HT1080 (cell line): ENCODE data around the gene VTI1B. TPM values are rescaled to one million over a fixed set of nuclear protein-coding genes. Genes with fewer than 3 reads are reported as not detected.

Experiments
- DNase-seq: peaks from one replicate; pipeline ENCODE4 v3.0.0-alpha.2; 2015; ENCODE audit warnings: low read depth
- total RNA-seq: library from RNA; depleted of rRNA; stranded (reverse); fragments of >200 nt; shearing (Covaris generic); gene quantifications from 2 replicates; pipeline ENCODE4 v1.2.3, GENCODE V29; 2014

The VTI1B gene
- total RNA-seq, 1 experiment from 2014 or later = 96.1 TPM

DNA sequence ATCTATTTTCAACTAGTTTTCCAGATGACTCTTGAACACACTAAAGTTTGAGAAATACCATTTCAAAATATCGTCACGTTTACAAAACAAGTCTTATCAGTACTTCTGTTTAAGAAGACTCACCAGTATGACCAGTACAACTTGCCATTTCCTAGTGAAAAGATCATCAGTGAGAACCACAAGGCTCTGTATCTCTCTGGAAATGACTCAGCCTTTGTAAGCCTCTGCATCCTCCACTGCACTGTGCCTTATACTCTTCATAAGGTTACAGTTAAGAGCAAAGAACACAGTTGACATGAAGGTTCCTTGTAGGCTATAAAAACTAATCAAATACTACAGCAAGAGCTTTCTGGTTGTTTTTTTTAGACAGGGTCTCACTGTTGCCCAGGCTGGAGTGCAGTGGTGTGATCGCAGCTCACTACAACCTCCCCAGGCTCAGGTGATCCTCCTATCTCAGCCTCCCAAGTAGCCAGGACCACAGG is 5.7 kb upstream of the VTI1B start:
- peak; percentile 93 for DNase-seq

DNA sequence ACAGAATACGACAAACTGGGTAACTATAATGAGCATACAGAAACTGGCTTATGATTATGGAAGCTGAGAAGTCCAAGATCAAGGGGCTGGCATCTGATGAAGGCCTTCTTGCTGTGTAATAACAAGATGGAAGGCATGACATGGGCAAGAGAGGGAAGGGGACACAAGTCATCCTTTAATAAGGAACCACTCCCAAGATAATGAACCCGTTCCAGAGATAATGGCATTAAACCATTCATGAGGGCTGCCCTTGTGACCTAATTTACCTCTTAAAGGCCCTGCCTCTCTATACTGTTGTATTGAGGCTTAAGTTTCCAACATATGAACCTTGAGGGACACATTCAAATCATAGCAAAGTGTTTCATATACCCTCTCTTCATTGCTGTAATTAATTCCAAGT is 4.6 kb upstream of the VTI1B start:
- DNase-seq = no peak

DNA sequence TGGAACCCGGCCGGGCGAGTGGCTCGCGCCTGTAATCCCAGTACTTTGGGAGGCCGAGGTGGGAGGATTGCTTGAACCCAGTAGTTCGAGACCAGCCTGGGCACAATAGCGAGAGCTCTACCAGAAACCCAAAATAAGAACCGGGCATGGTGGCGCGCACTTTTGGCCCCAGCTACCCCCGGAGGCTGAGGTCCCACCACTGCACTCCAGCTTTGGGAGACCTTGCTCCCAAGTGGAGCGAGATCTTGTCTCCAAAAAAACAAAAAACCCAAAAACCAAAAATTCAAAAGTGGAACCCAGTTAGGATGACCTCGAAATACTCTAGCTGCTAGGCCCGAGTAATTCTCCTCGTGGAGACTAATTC is 769 bp upstream of the VTI1B start:
- DNase-seq = no peak

DNA sequence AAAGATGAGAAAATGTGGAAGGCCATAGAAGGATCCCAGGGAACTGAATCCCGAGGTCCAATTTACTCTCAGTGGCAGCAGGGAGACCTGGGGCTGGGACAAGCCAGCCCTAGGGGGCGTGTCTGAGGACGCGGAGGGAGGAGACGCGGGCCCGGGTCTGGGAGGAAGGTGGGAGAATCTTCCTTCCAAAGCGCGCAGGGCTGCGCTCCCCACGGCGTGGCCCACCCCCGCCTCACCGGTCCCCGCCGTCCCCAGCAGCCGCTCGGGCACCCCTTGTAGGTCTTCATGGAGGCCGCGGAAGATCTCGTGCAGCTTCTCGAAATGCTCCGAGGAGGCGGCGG is 323 bp downstream of the VTI1B start:
- DNase-seq = peak; percentile 62

DNA sequence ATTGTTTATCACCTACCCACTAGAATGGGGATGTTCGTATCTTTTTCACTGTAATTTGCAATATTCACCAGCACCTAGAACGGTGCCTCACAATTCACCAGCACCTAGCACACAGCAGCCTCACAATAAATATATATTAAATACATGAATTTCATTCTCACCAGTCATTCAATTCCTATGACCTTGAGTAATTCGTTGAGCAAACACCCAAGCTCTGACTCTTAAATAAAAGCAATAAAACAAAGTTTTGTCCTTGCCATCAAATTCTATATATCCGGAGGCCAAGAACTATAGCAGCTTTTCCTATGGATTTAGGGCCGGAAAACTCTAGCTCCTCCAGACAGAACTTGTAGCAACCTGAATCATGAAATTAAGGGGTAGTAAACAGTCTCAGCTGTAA is 981 bp downstream of the VTI1B start:
- DNase-seq = no peak

DNA sequence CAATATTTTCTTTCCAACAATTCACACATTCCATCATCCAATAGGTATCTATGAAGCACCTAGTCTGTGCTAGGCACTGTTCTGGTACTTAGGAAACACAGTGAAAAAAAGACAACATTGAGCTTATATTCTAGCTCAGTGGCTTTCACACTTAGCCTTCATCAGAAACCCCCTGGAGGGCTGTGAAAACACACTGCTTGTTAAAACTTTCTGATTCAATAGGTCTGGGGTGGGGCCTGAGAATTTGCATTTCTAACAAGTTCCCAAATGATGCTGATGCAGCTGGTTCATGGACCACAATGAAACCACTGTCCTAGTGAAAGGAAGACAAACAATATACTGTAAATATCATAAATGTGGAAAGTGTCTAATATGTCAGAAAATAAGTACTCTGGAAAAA is 5.9 kb downstream of the VTI1B start:
- no peak for DNase-seq

DNA sequence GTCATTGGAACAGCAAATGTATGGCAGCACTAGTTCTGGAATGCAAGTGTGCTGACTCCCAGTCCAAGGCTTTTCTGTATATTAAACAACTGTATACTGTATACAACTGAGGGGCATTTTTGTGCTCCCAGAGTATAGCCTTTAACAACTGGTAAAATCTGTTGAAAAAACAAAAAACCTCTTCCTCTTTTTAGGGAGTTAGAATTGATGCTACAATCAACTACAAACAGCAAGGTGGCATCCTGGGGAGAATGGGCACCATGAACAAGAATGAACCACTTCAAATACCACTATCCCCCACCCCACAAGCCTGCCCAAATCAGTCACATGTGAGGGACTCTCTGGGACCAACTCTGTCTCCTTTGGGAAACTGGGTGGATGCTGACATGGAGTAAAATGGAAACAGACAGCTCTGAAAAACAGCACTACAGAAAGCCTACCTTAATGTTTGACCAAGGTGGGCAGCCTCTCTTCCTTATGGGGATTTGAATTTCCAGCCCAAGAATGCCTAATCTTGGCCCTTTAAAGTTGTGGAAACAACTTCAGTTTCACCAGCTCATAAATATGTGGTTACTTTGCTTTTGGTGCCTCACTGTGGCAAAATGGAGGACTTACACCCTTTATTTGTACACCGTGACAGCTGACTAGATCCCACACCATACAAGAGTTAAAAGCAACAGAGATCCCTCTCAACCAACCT is 7.5 kb downstream of the VTI1B start:
- peak; percentile 55 for DNase-seq

DNA sequence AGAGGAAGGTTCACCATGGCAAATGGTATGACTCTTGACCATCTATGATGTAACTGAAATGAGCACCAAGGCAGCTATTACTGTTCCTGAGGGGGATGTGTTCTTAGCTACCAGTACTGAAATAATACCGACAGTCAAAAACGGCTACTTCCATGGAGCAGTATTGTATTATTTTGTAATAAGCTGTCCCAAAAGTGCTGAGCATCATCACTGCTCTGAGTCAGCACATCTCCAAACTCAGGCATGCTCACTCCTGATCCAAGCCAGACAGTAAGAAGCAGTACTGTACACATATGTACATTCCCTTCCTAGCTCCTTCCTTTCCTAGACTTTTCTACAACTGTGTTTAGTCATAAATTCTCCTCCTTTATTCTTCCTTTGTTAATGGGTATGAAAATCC is 8.6 kb downstream of the VTI1B start:
- DNase-seq = no peak

DNA sequence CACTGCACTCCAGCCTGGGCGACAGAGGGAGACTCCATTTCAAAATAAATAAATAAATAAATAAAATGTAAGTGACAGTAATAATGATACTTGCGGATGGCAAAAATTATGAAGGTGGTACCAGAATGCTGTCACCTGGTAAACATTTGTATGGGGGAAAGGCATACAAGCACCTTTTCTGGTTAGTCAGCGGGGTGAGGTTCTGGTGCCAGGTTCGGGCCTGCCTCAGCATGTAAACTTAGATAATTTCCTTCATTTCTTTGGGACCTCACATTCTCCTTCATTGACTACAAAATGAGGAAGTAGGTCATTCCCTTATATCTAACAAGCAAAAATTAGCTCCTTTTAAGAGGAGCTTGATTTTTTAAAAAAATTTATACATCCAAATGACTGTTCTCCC is 10.8 kb downstream of the VTI1B start:
- DNase-seq = no peak

DNA sequence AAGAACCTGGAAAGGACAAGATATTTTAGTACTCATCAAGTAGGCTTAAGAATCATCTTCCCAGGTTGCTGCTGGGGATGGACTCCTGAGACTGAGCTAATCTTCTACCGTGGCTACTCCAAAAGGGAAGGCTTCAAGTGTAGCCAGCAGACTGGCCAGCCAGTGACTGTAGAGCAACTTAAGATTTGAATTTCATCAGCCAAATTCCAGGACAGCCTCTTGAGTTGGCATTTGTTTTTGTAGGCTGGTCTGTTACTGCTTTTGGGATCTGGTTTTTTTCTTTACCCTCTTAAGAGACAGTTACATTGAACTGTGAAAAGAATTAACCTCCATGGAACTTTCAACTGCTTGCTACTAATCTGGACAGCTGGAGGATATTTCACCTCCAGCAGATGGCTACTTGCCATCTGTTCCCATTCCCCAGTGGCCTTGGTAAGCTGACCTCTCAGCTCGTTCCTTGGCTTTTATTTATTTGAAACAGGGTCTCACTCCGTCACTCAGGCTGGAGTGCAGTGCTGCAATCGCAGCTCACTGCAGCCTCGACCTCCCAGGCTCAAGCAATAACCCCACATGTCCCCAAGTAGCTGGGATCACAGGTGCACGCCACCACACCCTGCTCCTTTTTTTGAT is 20.7 kb downstream of the VTI1B start:
- DNase-seq = no peak

DNA sequence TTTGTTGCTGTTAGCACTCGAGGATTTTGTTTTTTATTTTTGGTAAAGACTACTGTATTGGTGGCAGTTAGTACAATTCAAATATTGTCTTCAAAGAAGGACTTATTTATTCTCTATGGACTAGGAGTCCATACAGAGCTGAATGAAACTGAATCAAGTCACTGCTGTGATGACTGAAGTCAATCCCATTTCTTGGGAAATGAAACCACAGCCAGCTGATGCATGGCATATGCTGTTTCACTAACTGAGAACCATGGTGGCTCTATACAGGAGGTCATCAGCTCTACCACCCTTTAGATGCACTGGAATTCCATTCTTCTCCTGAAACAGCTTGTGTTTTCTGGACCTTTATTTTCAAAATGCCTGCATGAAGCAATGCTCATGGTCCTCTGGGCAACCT is 22.2 kb downstream of the VTI1B start:
- DNase-seq = no peak

DNA sequence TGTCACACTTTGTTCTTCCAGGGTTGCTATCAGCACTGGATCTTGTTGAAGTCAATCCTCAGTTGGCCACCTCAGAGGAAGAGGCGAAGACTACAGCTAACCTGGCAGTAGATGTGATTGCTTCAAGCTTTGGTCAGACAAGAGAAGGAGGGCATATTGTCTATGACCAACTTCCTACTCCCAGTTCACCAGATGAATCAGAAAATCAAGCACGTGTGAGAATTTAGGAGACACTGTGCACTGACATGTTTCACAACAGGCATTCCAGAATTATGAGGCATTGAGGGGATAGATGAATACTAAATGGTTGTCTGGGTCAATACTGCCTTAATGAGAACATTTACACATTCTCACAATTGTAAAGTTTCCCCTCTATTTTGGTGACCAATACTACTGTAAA is 23.7 kb downstream of the VTI1B start:
- DNase-seq = peak; percentile 66

DNA sequence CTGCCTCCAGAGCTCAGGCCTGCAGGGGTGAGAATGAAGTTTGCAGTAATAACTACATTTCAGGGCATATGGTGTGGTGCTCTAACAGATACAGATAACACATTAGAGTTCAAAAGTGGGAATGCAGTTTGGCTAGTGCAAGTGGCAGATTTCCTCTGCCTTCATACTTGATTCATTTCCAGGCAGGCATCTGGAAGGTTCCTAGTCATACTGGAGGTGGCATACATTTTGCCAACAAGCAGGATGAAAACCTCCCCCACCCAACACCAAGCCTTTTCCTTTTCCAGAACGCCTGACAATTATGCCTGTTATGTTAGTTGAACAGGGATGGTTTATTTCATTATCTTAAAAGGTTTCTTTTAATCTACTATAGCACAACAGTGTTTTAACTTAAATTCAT is 24.3 kb downstream of the VTI1B start:
- DNase-seq = no peak

DNA sequence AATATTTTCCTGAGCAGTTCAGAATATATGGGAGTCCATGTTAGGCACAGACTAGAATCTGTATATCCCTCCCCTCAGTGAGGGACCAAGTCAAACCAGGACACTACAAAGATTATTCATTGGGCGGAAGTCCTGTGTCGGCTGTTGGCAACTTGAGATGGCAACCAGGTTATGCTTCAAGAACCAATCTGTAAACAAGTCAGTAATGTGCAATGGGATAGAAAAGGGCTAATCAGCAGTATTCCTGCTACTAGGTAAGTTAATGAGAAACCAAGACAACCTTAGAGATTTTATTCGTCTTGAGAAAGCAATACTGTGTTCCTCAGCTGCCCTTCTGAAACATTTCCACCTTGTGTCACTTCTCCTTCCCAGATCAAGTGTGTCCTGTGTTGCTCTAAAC is 28.3 kb downstream of the VTI1B start:
- DNase-seq = no peak

DNA sequence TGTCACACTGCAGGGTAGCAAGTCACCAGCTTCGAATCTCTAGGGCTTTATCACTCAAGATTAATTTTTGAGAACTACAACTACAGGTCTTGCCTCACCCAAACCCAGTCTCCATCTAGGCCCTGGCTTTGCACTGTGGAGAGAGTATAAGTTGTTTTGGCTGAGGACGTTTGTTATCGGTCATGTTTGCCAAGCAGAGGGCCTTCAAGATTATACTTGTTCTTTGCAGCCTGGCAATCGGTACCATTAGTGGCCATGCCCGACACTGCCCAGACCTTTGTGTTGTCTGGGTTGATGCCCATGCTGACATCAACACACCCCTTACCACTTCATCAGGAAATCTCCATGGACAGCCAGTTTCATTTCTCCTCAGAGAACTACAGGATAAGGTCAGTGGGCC is 29.0 kb downstream of the VTI1B start:
- no peak for DNase-seq

DNA sequence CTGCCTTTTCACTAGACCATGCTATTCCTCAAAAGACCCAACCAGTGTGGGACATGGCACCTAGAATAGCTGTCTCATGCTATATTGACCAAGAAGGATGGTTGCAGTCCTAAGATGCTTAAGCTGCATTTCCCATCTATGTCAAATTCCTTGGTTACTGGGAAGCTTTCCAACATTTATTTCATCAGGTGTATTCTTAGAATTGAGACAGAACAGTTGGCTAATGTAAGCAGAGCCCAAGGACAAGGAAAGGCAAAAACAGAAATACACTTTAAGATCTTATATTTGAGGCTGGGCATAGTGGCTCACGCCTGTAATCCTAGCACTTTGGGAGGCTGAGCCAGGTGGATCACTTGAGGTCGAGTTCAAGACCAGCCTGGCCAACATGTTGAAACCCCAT is 30.0 kb downstream of the VTI1B start:
- no peak for DNase-seq

DNA sequence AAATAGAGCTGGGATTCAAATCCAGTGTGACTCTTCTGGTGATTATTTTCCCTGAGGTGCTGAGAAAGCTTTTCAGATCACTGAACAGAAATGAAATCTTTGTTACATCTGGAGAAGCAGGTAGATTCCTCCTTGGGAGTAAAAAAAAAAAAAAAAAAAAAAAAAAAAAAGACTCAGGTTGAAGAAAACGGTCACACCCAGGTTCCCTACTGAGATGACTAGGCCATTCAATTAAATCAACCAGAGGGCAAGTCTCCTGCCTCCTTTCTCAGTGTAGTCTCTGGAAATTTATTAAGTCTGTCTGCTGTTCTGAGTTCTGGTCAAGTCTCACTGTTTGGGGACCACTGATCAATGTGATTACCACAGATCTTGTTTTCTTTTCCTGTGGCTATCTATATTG is 30.7 kb downstream of the VTI1B start:
- DNase-seq = no peak

DNA sequence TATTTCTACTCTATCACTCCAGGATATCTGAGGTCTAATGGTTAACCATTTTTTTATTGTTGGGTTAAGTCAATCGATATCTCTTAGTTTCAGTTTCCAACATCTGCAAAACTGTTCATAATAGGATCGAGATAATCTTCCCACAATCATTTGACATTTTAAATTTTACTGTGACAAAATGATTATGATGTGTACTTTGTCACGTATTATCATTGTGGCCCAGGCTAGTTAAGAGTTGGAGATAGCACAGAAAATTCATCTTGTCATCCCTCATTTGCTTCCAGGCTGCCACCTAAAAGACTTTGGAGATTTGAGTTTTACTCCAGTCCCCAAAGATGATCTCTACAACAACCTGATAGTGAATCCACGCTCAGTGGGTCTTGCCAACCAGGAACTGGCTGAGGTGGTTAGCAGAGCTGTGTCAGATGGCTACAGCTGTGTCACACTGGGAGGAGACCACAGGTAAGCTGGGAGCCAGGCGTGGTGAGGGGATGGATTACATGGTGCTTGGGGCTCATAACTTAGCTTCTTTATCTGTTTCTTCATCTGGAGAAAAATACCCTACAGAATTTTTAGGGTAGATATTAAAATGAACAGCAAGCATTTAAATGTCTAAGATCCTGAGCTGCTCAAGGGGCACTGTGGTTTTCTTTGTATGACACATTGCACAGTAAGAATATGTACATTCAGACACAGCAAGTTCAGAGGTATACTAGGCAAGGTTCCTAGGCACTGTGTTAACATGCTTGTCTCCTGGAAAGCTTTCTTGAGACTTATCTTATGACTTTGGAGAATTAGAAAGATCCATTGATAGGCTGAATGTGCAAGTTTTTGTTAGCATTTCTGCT is 32.3 kb downstream of the VTI1B start:
- DNase-seq = no peak

DNA sequence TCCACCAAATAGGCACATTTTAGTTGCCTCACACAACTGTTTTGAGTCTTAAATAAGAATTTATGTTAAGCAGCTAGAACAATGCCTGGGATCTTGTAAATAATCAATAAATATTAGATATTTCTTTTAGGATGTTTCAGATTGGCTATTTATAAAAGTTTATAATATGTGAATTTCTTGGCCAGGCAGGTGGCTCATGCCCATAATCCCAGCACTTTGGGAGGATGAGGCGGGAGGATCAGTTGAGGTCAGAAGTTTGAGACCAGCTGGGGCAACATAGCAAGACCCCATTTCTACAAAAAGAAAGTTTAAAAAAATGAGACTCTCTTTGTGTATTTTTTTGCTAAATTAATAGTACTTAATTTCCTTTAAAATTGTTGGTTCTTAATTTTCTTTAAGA is 33.0 kb downstream of the VTI1B start:
- no peak for DNase-seq

DNA sequence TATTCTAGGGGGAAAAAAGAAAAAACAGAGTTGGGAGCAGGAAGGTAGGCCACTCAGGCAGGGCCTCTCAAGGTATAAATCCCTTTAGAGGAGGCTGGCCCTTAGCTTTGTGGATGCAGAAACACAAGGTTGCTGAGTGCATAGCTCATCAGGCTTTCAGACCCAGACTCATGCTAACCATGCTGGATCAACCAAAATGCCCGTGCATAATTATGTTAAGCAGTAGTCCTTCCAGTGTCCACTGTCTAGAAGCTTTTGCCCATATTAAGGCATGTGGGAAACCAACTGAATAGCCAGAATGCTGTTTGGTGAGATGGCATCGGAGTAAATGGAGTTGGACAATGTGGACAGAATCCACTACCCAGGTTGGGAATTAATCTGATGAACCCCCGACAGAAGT is 35.8 kb downstream of the VTI1B start:
- DNase-seq = no peak

DNA sequence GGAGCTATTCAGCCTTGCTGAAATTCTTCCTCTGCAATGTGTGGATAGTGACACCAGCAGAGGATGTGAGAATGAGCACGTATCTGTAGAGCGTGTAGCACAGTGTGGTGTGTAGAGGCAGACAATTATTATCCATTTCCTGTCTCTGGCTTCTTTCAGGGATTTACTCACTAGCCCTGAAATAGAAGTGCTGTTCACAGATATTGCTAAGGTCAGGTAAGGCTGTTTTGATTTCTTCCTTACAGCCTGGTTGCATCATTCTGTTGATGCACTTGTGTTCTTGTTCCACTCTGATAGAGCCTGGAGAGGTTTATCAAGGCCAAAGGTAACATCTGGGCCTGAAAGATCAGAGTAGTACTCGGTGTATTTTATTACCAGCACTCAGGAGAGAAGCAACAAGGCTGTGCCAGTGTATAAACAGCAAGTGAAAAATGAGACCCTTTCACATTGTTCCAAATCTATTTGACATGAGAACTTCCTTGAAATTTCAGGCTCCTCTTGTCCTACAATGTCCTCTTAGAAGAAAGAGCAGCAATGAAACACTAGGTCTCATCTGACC is 38.0 kb downstream of the VTI1B start:
- peak; percentile 67 for DNase-seq

DNA sequence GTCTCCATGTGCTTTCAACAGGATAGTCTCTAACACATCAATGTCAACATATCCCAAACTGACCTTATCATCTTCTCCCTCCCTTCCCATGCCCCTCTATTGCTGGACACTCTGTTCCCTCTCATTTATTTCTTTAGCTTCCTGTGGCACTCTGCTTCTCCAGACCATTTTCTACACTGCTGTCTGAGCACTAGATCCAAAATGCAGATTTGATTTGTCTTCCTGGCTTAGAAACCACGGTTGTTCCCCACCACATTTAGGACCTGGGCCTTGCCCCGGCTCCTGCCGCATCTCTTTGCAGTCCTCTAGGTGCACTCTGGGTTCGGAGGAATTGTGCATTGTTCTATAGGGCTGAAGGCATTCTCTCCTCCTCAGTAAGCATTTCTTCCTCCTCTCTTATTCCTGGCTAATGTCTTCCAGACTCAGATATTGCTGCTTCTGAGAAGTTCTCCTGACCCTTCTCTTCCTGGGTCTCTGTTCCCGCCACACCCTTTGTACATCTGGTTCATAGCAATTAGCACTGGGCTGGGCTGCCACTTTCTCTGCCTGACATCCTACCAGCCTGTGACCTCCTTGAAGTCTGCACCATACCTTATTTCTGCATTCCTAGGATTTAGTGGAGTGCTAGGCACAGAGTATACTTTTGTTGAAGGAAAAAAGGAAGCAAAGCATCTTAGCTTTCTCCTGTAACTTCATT is 40.8 kb downstream of the VTI1B start:
- DNase-seq = no peak
